Gastroesophageal sphincter (tissue), 3 donors: ENCODE results near the gene PIGR.

Experiments used
- CTCF ChIP-seq, 4 experiments: fragments of 200-600 bp in 2 of 4; fragments of 450-650 bp in 2 of 4; sonication (generic) in 1 of 4; IDR thresholded peaks; one replicate each; pipeline ENCODE4 v1.5.1; 2017 to 2019; ENCODE audit warnings: antibody characterized with exemption in 4 of 4, mild to moderate bottlenecking in 2 of 4, moderate library complexity in 2 of 4
- POLR2A ChIP-seq, 2 donors: fragments of 450-650 bp; IDR thresholded peaks; one replicate each; pipeline ENCODE4 v1.6.1; 2017; ENCODE audit warnings: antibody characterized with exemption in 2 of 2, mild to moderate bottlenecking in 2 of 2, moderate library complexity in 1 of 2

- TF ChIP-seq CTCF (IDR thresholded peaks at IDR 0.05) (no peak), POLR2A (IDR thresholded peaks at IDR 0.05) (no peak)
Measured at GRCh38 chr1:206923009-206923960, 23.0 kb downstream of the PIGR start.
